Neural cell (in vitro differentiated cells): ENCODE data around the gene OLIG3. TPM values are rescaled to one million over a fixed set of nuclear protein-coding genes. Genes with fewer than 3 reads are reported as not detected.

Experiments
- H2AFZ ChIP-seq: fragments of 200-600, 300-800 bp; sonication (generic), shearing (Covaris generic); 2 replicates; pipeline ENCODE4 v1.6.0; 2014; ENCODE audit warnings: low read depth, mild to moderate bottlenecking, antibody characterized with exemption, low read length, moderate library complexity
- H3F3A ChIP-seq: fragments of 200-600 bp; shearing (Covaris generic); 2 replicates; pipeline ENCODE4 v1.6.1; 2016; ENCODE audit warnings: mild to moderate bottlenecking, moderate library complexity, mixed read lengths, antibody characterized with exemption, low read length; ENCODE audit not compliant: insufficient read depth, poor library complexity, severe bottlenecking
- H3K27ac ChIP-seq: fragments of 200-600, 300-800 bp; sonication (generic), shearing (Covaris generic); 2 replicates; pipeline ENCODE4 v1.5.1; 2014; ENCODE audit warnings: mild to moderate bottlenecking, low read length, moderate library complexity
- H3K27me3 ChIP-seq: fragments of 300-800, 200-600 bp; sonication (generic), shearing (Covaris generic); 2 replicates; pipeline ENCODE4 v1.6.0; 2014; ENCODE audit warnings: mild to moderate bottlenecking, low read depth, low read length, moderate library complexity; ENCODE audit not compliant: insufficient read depth
- H3K36me3 ChIP-seq: fragments of 300-800, 200-600 bp; sonication (generic), shearing (Covaris generic); 2 replicates; pipeline ENCODE4 v1.5.1; 2014; ENCODE audit warnings: mild to moderate bottlenecking, antibody characterized with exemption, low read length, moderate library complexity; ENCODE audit not compliant: insufficient read depth
- H3K4me2 ChIP-seq: fragments of 300-800, 200-600 bp; sonication (generic), shearing (Covaris generic); 2 replicates; pipeline ENCODE4 v1.6.0; 2014; ENCODE audit warnings: mild to moderate bottlenecking, low read length
- H3K4me3 ChIP-seq: fragments of 300-800, 200-600 bp; sonication (generic), shearing (Covaris generic); 2 replicates; pipeline ENCODE4 v1.5.1; 2014; ENCODE audit warnings: mild to moderate bottlenecking, low read length, moderate library complexity
- H3K79me2 ChIP-seq: fragments of 200-600 bp; shearing (Covaris generic); replicated peaks from 2 replicates; pipeline ENCODE4 v1.6.0; 2014; ENCODE audit warnings: mild to moderate bottlenecking, low read length, moderate library complexity; ENCODE audit not compliant: insufficient read depth
- H3K9ac ChIP-seq: fragments of 300-800, 200-600 bp; sonication (generic), shearing (Covaris generic); 2 replicates; pipeline ENCODE4 v1.6.1; 2016; ENCODE audit warnings: mild to moderate bottlenecking, low read length, mixed read lengths
- H3K9me2 ChIP-seq: fragments of 200-600 bp; shearing (Covaris generic); 2 replicates; pipeline ENCODE4 v1.6.1; 2016; ENCODE audit warnings: mild to moderate bottlenecking, low read length, mixed read lengths; ENCODE audit not compliant: insufficient read depth
- H3K9me3 ChIP-seq: fragments of 200-600, 300-800 bp; sonication (generic), shearing (Covaris generic); 2 replicates; pipeline ENCODE4 v1.6.1; 2016; ENCODE audit warnings: mild to moderate bottlenecking, mixed run types, low read length, moderate library complexity, mixed read lengths
- H4K20me1 ChIP-seq: fragments of 200-600 bp; shearing (Covaris generic); 2 replicates; pipeline ENCODE4 v1.6.1; 2016; ENCODE audit warnings: mild to moderate bottlenecking, mixed run types; ENCODE audit not compliant: insufficient read depth
- CTCF ChIP-seq: fragments of 450-650 bp; IDR thresholded peaks from 2 replicates; pipeline ENCODE4 v1.5.1; 2014; ENCODE audit warnings: antibody characterized with exemption, mild to moderate bottlenecking, moderate library complexity; ENCODE audit not compliant: poor library complexity, severe bottlenecking
- EP300 ChIP-seq: fragments of 450-650 bp; conservative IDR thresholded peaks from 2 replicates; pipeline ENCODE4 v1.6.1; 2014; ENCODE audit warnings: antibody characterized with exemption, mild to moderate bottlenecking, moderate library complexity; ENCODE audit not compliant: poor library complexity, severe bottlenecking
- EZH2 ChIP-seq: fragments of 200-600, 300-800 bp; shearing (Covaris generic), sonication (generic); IDR thresholded peaks from 2 replicates; pipeline ENCODE4 v1.6.1; 2014; ENCODE audit warnings: antibody characterized with exemption, low read length, borderline replicate concordance, mild to moderate bottlenecking; ENCODE audit not compliant: insufficient read depth, poor library complexity, severe bottlenecking
- MXI1 ChIP-seq: fragments of 450-650 bp; conservative IDR thresholded peaks from 2 replicates; pipeline ENCODE4 v1.6.1; 2014; ENCODE audit warnings: antibody characterized with exemption, mild to moderate bottlenecking; ENCODE audit not compliant: poor library complexity, severe bottlenecking
- POLR2AphosphoS5 ChIP-seq: IDR thresholded peaks from 2 replicates; pipeline ENCODE4 v1.6.1; 2012
- REST ChIP-seq: IDR thresholded peaks from 2 replicates; pipeline ENCODE4 v1.6.1; 2012; ENCODE audit warnings: borderline replicate concordance
- SMC3 ChIP-seq: fragments of 450-650 bp; conservative IDR thresholded peaks from 2 replicates; pipeline ENCODE4 v1.6.1; 2014; ENCODE audit warnings: antibody characterized with exemption, mild to moderate bottlenecking, moderate library complexity; ENCODE audit not compliant: poor library complexity
- TAF1 ChIP-seq: IDR thresholded peaks from 2 replicates; pipeline ENCODE4 v1.6.1; 2012; ENCODE audit warnings: low read depth
- polyA minus RNA-seq: library from RNA; depleted of rRNA, polyadenylated mRNA; stranded (reverse); fragments of >200 nt; gene quantifications from 2 replicates; pipeline ENCODE4 v1.2.3, GENCODE V29; 2014
- polyA plus RNA-seq: library from polyadenylated mRNA; depleted of rRNA; stranded (reverse); fragments of >200 nt; gene quantifications from 2 replicates; pipeline ENCODE4 v1.2.3, GENCODE V29; 2014

OLIG3 gene
- polyA plus RNA-seq, result not detected in 2 replicates
- not detected in 2 replicates for polyA minus RNA-seq

- Histone ChIP-seq H3K9me3 (no peaks in the 10 kb centered on the region), H3F3A (no peaks in the 10 kb centered on the region), H3K9me2 (no peaks in the 10 kb centered on the region), H2AFZ (no peak within 1 kb of the TSS), H4K20me1 (no peaks in the 10 kb centered on the region), H3K27ac (no peak within 1 kb of the TSS), H3K9ac (no peak within 1 kb of the TSS), H3K27me3 (peaks cover 99% of the 10 kb centered on the region), H3K4me3 (peak within 1 kb of the TSS; percentile 49), H3K79me2 (no peaks in the 10 kb centered on the region), H3K36me3 (no peaks in the 10 kb centered on the region), H3K4me2 (no peak within 1 kb of the TSS)
- TF ChIP-seq MXI1, result no peak
- no peak for TF ChIP-seq SMC3
- peak; percentile 90 for TF ChIP-seq EZH2
- no peak for TF ChIP-seq CTCF
- no peak for TF ChIP-seq TAF1
Measured at GRCh38 chr6:137494281-137494987, at the start of gene OLIG3. Gene OLIG3 (minus strand): TSS chr6:137494394. CDS start chr6:137494170, 224 bp downstream.

- H3F3A ChIP-seq, result no peaks in the 10 kb centered on the region
- no peaks in the 10 kb centered on the region for H3K79me2 ChIP-seq
- no peak overlapping the region for H3K4me3 ChIP-seq
- no peak overlapping the region for H3K27ac ChIP-seq
- no peak for TF ChIP-seq EP300
- TF ChIP-seq POLR2AphosphoS5, result no peak
- TF ChIP-seq SMC3, result no peak
- no peak for TF ChIP-seq CTCF
- TF ChIP-seq TAF1, result no peak
- TF ChIP-seq REST, result no peak
- no peak for TF ChIP-seq EZH2
- H2AFZ ChIP-seq, result no peak overlapping the region
- no peaks in the 10 kb centered on the region for H3K36me3 ChIP-seq
- no peak overlapping the region for H3K4me2 ChIP-seq
- H3K9me3 ChIP-seq, result no peaks in the 10 kb centered on the region
- H3K9me2 ChIP-seq, result no peaks in the 10 kb centered on the region
- H3K27me3 ChIP-seq, result no peaks in the 10 kb centered on the region
- no peak overlapping the region for H3K9ac ChIP-seq
- no peaks in the 10 kb centered on the region for H4K20me1 ChIP-seq
Measured at GRCh38 chr6:137543114-137543513, 48.9 kb upstream of the OLIG3 start.
